CD4-positive, alpha-beta T cell (primary cell): Measurements from ENCODE around the gene RPS27L. TPM values are rescaled to one million over a fixed set of nuclear protein-coding genes. Genes with fewer than 3 reads are reported as not detected.

Source experiments
- ATAC-seq: fragments of 200-7000 bp; cut with Tn5 transposase; one replicate; pipeline ENCODE4 v1.10.0; 2022; ENCODE audit warnings: mild to moderate bottlenecking; ENCODE audit not compliant: poor library complexity
- CTCF ChIA-PET: fragments of 350-600 bp; sonication (Branson Sonifier 250); formaldehyde crosslinking; loops from one replicate; lab custom pipeline; 2021; ENCODE audit warnings: antibody characterized with exemption, inconsistent platforms; lab: Charles Lee
- POLR2A ChIA-PET: fragments of 350-600 bp; sonication (Branson Sonifier 250); formaldehyde crosslinking; loops from one replicate; lab custom pipeline; 2021; ENCODE audit warnings: antibody characterized with exemption, inconsistent platforms; lab: Charles Lee
- DNase-seq, 14 experiments: peaks; one replicate each; pipeline ENCODE4 v3.0.0-alpha.2; 2013 to 2020; ENCODE audit warnings: mixed read lengths in 2 of 14
- H3K27ac ChIP-seq, 2 donors: one replicate each; pipeline versions ENCODE4 v1.5.1 to v1.7.0; 2013; ENCODE audit warnings: low read length in 2 of 2, low read depth in 1 of 2, mild to moderate bottlenecking in 1 of 2
- H3K27me3 ChIP-seq, 2 experiments: 1 replicate in 1 of 2; 2 replicates in 1 of 2; pipeline versions ENCODE4 v1.6.1 to v1.7.0; 2013; ENCODE audit warnings: low read length in 2 of 2, control low read depth in 1 of 2, mild to moderate bottlenecking in 1 of 2, moderate library complexity in 1 of 2; ENCODE audit not compliant: insufficient read depth in 2 of 2, control insufficient read depth in 1 of 2
- H3K36me3 ChIP-seq: one replicate; pipeline ENCODE4 v1.6.1; 2013; ENCODE audit warnings: low read length, control low read depth; ENCODE audit not compliant: insufficient read depth
- H3K4me1 ChIP-seq: one replicate; pipeline ENCODE4 v1.6.1; 2013; ENCODE audit warnings: low read length, control low read depth; ENCODE audit not compliant: insufficient read depth
- H3K4me3 ChIP-seq: one replicate; pipeline ENCODE4 v1.5.1; 2013; ENCODE audit warnings: mild to moderate bottlenecking, low read length, moderate library complexity
- H3K9me3 ChIP-seq, 2 experiments: 1 replicate in 1 of 2; 2 replicates in 1 of 2; pipeline versions ENCODE4 v1.6.1 to v1.7.0; 2013; ENCODE audit warnings: low read length in 2 of 2, mild to moderate bottlenecking in 2 of 2, control low read depth in 1 of 2, moderate library complexity in 1 of 2; ENCODE audit not compliant: control insufficient read depth in 1 of 2, insufficient read depth in 1 of 2
- H3K27ac Mint-ChIP-seq: one replicate; pipeline ENCODE4 v1.8.0; 2020; ENCODE audit warnings: mixed read lengths
- H3K27me3 Mint-ChIP-seq: one replicate; pipeline ENCODE4 v1.8.0; 2021; ENCODE audit warnings: mixed read lengths
- H3K36me3 Mint-ChIP-seq: one replicate; pipeline ENCODE4 v1.8.0; 2021; ENCODE audit warnings: low read depth, mixed read lengths
- H3K4me1 Mint-ChIP-seq: one replicate; pipeline ENCODE4 v1.8.0; 2021; ENCODE audit warnings: low read depth, mixed read lengths
- H3K4me3 Mint-ChIP-seq: one replicate; pipeline ENCODE4 v1.8.0; 2020; ENCODE audit warnings: mild to moderate bottlenecking, mixed read lengths
- H3K9me3 Mint-ChIP-seq: one replicate; pipeline ENCODE4 v1.8.0; 2020; ENCODE audit warnings: mixed read lengths
- intact Hi-C, 2 experiments: fragments of 100-400 bp; cut with DNase I in 1 of 2; cut with micrococcal nuclease in 1 of 2; formaldehyde crosslinking; loops; one replicate each; pipeline versions ENCODE4 v1.15.1 to v1.9.0; 2023 to 2025; cut with DNase I, micrococcal nuclease
- total RNA-seq, 174 experiments: library from RNA in 2 of 174; stranded (reverse) in 2 of 174; gene quantifications; one replicate each; pipeline ENCODE4 v1.2.3 and lab custom pipeline; 2021 to 2026
- TF ChIP-seq, protein P1 (sequence below): fragments of 200-600 bp; IDR thresholded peaks from one replicate; pipeline ENCODE4 v1.8.0; 2022; ENCODE audit warnings: antibody characterized with exemption, mild to moderate bottlenecking

Gene RPS27L
- total RNA-seq, 2 experiments from 2014 or later = 40.0 to 43.1 TPM

- Mint-ChIP-seq H3K27ac (peak overlapping the region; percentile 95), H3K36me3 (peaks cover 13% of the 10 kb centered on the region), H3K4me1 (peaks cover 48% of the 10 kb centered on the region), H3K9me3 (no peaks in the 10 kb centered on the region), H3K4me3 (peak overlapping the region; percentile 96), H3K27me3 (no peaks in the 10 kb centered on the region)
- H3K36me3 ChIP-seq = no peaks in the 10 kb centered on the region
- ChIA-PET POLR2A (interaction anchor here (0.9 to 1.8 kb wide), 4 partner anchors 31 to 89 kb away, joined by 4 to 9 read pairs (median 7); partner anchors contain the start of genes APH1B and RPS27L), CTCF (interaction anchor here (0.7 to 1.5 kb wide), 2 partner anchors 22 to 37 kb away, joined by 3 to 4 read pairs; no protein-coding TSS in a partner anchor)
- H3K27ac ChIP-seq = peak overlapping the region; percentile 33 to 45
- TF ChIP-seq, protein P1, sequence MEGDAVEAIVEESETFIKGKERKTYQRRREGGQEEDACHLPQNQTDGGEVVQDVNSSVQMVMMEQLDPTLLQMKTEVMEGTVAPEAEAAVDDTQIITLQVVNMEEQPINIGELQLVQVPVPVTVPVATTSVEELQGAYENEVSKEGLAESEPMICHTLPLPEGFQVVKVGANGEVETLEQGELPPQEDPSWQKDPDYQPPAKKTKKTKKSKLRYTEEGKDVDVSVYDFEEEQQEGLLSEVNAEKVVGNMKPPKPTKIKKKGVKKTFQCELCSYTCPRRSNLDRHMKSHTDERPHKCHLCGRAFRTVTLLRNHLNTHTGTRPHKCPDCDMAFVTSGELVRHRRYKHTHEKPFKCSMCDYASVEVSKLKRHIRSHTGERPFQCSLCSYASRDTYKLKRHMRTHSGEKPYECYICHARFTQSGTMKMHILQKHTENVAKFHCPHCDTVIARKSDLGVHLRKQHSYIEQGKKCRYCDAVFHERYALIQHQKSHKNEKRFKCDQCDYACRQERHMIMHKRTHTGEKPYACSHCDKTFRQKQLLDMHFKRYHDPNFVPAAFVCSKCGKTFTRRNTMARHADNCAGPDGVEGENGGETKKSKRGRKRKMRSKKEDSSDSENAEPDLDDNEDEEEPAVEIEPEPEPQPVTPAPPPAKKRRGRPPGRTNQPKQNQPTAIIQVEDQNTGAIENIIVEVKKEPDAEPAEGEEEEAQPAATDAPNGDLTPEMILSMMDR = no peak
- H3K27me3 ChIP-seq = no peaks in the 10 kb centered on the region
- intact Hi-C loops = loop anchor here in 1 of 2 experiments (1.0 to 10.0 kb wide), 2 partner anchors 89 to 906 kb away; partner anchors contain the start of genes APH1B, CIAO2A and SNX1
- H3K9me3 ChIP-seq = no peaks in the 10 kb centered on the region
- ATAC-seq = no peak
- peaks cover 23% of the 10 kb centered on the region for H3K4me1 ChIP-seq
- DNase-seq = no peak
- peak overlapping the region; percentile 88 for H3K4me3 ChIP-seq
Observed at GRCh38 chr15:63188247-63188925, 31.1 kb upstream of the RPS27L start.

DNA sequence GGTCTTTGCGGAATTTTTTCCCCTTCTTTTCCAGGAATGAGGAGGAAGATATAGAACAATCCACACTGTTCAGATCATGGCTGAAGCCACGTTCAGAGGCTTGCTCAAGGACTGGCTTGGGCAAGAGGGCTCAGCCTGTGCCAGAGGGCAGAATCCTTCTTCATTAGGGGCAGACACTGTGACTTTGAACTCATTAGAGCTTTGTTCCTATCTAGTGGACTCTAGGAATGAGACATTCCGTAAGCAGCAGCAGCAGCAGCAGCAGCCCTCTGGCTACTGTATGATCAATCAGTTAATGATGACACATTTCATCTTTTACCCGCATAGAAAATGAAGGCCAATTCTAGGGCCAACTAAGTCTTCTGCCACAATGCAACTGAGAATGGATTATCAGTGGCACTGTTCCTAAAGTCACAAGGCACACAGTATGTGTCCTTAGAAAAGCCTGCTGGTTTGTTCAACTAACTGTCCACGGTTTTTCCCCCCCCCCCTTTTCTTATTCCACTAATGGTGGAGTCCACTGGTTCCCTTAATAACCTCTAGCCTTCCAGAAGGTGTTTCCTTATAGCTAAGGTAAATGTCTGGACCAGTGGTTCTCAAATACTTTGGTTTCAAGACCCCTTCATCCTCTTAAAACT is 30.4 kb upstream of the RPS27L start:
- H3K9me3 Mint-ChIP-seq = no peaks in the 10 kb centered on the region
- peaks cover 41% of the 10 kb centered on the region for H3K4me1 Mint-ChIP-seq
- H3K27ac Mint-ChIP-seq = no peak overlapping the region
- H3K36me3 Mint-ChIP-seq = peaks cover 13% of the 10 kb centered on the region
- intact Hi-C loops = loop anchor here in 1 of 2 experiments (1.0 to 10.0 kb wide), 2 partner anchors 90 to 907 kb away; partner anchors contain the start of genes APH1B, CIAO2A and SNX1
- H3K4me3 Mint-ChIP-seq = peak overlapping the region; percentile 96
- DNase-seq (no peak), ATAC-seq (no peak)
- Histone ChIP-seq H3K27ac (no peak overlapping the region), H3K9me3 (no peaks in the 10 kb centered on the region), H3K4me1 (peaks cover 16% of the 10 kb centered on the region), H3K4me3 (no peak overlapping the region), H3K36me3 (no peaks in the 10 kb centered on the region), H3K27me3 (no peaks in the 10 kb centered on the region)
- H3K27me3 Mint-ChIP-seq = no peaks in the 10 kb centered on the region
- TF ChIP-seq, protein P1 = no peak
- ChIA-PET POLR2A (interaction anchor here (1.8 kb wide), 1 partner anchor 30 kb away, joined by 9 read pairs; the partner anchor contains the start of gene RPS27L), CTCF (interaction anchor here (1.5 kb wide), 1 partner anchor 37 kb away, joined by 3 read pairs; no protein-coding TSS in a partner anchor)

GRCh38 chr15:63186065-63186464 is 28.8 kb upstream of the RPS27L start:
- H3K9me3 Mint-ChIP-seq = no peaks in the 10 kb centered on the region

More at GRCh38 chr15:63186065-63186464, 28.8 kb upstream of the RPS27L start:
- DNase-seq (no peak), ATAC-seq (no peak)
- TF ChIP-seq, protein P1 = no peak
- Histone ChIP-seq H3K4me1 (peaks cover 6% of the 10 kb centered on the region), H3K36me3 (no peaks in the 10 kb centered on the region), H3K4me3 (no peak overlapping the region), H3K27ac (no peak overlapping the region), H3K27me3 (no peaks in the 10 kb centered on the region), H3K9me3 (no peaks in the 10 kb centered on the region)
- intact Hi-C loops = loop anchor here in 1 of 2 experiments (10.0 kb wide), 1 partner anchor 909 kb away; the partner anchor contains the start of genes CIAO2A and SNX1
- no peak overlapping the region for H3K27ac Mint-ChIP-seq
- CTCF ChIA-PET = no interaction called here
- no peaks in the 10 kb centered on the region for H3K27me3 Mint-ChIP-seq
- POLR2A ChIA-PET = no interaction called here
- peaks cover 13% of the 10 kb centered on the region for H3K36me3 Mint-ChIP-seq
- peaks cover 25% of the 10 kb centered on the region for H3K4me1 Mint-ChIP-seq
- H3K4me3 Mint-ChIP-seq = peak overlapping the region; percentile 6
